ENCODE measurements around the gene FOXL3. TPM values are rescaled to one million over a fixed set of nuclear protein-coding genes. Genes with fewer than 3 reads are reported as not detected.

Gene FOXL3
- total RNA-seq, 1 experiment from 2014 or later, result not detected

DNA sequence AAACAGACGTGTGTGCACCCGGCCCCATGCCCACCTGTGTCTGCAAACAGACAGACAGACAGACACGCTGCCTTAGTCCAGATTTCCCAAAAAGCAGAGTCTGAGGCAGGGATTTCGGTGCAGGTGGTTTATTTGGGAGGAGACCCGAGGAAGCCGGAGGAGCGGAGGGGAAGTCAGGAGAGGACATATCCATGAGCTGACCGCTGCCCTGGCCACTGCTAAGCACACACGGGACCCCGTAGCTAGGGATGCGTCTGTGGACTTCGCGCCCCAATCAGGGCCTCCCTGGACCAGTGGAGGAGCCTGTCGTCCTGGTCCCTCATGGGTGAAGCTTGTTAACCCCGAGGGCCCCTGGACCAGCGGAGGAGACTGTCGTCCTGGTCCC is 47.6 kb downstream of the FOXL3 start:
- in situ Hi-C loops (cut with HindIII; ENCODE audit: low pct_unique_long_range_greater_than_20kb, low sequenced_read_pairs), result no loop called here
- no peak for DNase-seq (ENCODE audit: low read depth, low spot score)

DNA sequence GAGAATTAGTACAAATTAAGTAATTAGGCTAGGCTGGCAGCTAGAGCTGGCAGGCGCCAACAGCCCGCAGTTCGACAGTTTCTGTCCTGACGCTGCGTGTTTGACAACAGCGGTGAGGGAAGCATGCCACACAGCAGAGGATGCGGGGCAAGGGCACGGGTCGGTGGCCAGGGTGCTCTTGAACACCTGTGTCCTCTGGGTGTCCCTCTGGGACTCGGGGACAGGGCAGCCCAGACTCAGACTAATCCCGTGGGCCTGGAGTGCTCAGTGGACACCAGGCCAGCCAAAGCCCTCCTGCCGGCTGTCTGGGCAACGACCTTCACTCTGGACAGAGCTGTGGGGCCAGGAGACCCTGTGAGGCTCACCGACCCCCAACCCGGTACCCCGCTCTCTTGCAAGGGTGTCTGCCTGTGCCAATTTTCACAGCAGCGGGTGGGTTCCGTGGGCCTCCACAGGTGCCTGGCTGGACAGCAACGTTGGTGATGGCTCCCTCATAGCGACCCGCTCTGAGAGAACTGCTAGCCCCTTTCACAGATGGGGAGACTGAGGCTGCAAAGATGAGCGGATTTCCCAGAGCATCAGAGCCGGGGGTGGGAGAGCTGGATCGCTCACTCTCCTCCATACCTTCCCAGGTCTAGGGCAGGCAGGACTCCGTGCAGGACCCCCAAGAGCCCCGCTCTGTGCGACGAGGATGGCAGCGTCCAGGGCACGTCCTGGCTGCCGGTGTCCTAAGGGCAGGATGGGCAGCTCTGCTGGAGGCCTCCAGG is 48.5 kb downstream of the FOXL3 start:
- DNase-seq (ENCODE audit: low read depth, low spot score), result no peak
- in situ Hi-C loops (cut with HindIII; ENCODE audit: low pct_unique_long_range_greater_than_20kb, low sequenced_read_pairs), result no loop called here

DNA sequence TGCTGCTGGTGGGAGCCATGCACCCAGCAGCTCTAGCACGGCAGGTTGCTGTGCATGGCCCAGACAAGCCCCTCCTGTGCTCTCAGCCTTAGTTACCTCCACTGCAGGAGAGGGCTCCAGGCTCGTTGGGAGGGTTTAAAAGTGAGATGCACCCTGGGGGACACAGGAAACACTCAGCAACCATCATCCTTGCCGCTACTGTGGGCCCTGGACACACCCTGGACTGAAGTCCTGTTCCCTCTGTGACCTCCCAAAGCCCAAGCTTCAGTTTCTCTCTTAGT is 49.0 kb downstream of the FOXL3 start:
- no peak for DNase-seq (ENCODE audit: low read depth, low spot score)
- in situ Hi-C loops (cut with HindIII; ENCODE audit: low pct_unique_long_range_greater_than_20kb, low sequenced_read_pairs), result no loop called here

DNA sequence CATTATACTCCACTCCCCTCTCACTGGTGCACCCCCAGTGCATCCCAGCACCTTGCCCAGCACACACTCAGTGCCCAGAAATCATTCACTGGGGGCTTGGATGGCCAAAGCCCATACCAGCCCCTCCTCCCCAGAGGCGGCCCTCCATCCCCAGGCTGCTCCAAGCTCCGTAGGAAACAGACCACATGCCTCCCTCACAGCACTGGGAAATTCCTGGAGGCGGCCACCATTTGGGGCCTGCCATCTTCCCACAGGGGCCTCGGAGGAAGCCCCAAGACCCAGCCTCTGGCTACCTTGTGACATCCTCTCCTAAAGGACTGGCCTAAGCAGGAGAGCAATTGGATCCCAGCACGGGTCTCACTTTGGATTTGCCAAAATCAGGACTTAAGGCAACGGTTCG is 49.7 kb downstream of the FOXL3 start:
- no peak for DNase-seq (ENCODE audit: low read depth, low spot score)
- in situ Hi-C loops (cut with HindIII; ENCODE audit: low pct_unique_long_range_greater_than_20kb, low sequenced_read_pairs), result no loop called here

DNA sequence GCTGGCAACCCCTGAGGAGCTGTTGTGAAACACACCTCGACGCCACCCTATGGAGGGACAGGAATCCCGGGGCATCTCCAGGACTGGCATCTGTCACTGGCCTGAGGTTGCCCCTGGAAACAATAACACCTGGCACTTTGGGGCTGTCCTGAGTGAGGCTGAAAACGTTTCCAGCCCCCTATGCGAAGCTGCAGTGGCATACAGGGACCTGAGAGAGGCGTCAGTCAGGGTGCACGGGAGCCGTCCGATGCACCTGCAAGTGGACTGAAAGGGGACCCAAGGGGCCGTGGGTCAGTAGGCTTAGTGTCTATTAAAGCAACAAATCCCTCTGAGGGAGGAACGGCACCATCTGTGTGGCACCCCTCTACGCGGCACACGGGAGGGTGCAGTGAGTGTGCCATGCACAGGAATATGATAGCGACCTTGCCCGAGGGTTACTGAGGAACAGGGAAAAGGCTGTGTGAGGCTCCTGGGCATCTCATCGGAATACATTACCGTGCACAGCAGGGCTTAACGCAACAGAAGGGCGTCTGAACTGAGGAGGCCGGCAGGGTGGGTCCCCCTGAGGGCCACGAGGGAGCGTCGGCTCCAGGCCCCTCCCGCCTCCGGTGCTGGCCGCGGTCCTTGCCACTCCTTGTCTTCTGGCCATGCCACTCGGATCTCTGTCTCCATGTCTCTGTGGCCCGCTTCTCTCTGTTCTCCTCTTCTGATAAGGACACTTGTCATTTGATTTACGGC is 50.4 kb downstream of the FOXL3 start:
- DNase-seq (ENCODE audit: low read depth, low spot score), result no peak
- in situ Hi-C loops (cut with HindIII; ENCODE audit: low pct_unique_long_range_greater_than_20kb, low sequenced_read_pairs), result no loop called here

Other genes with a start within 250 kb of the FOXL3 start
- gene FAM20C, start 97.6 kb upstream of the FOXL3 start, total RNA-seq (2014; rRNA removed; shearing (Covaris generic)), result not detected in 2 replicates
- 2.4 and 2.9 TPM in 2 replicates for gene PDGFA, start 229.7 kb downstream of the FOXL3 start, total RNA-seq (2014; rRNA removed; shearing (Covaris generic))